ENCODE data around the gene ANP32B.
"Not testable (repeated sequence)": the region's sequence is repeated elsewhere in the genome, so short reads cannot be mapped to it uniquely, and the experiment has no call there.

The ANP32B gene

GRCh38 chr9:97963232-97963631 is 19.9 kb upstream of the ANP32B start:
- DNase-seq (ENCODE audit: low read depth) = no peak

- no peak for DNase-seq (ENCODE audit: low read depth)
Observed at GRCh38 chr9:97964901-97965300, 18.2 kb upstream of the ANP32B start.

GRCh38 chr9:97966493-97966892 is 16.6 kb upstream of the ANP32B start:
- no peak for DNase-seq (ENCODE audit: low read depth)

- DNase-seq (ENCODE audit: low read depth) = no peak
Observed at GRCh38 chr9:97969014-97969413, 14.1 kb upstream of the ANP32B start.

- DNase-seq (ENCODE audit: low read depth) = no peak
Observed at GRCh38 chr9:97970165-97970564, 13.0 kb upstream of the ANP32B start.

GRCh38 chr9:97972753-97973152 is 10.4 kb upstream of the ANP32B start:
- no peak for DNase-seq (ENCODE audit: low read depth)

GRCh38 chr9:97975376-97975775 is 7.8 kb upstream of the ANP32B start:
- DNase-seq (ENCODE audit: low read depth) = no peak

GRCh38 chr9:97976633-97977032 is 6.5 kb upstream of the ANP32B start:
- DNase-seq (ENCODE audit: low read depth) = not testable (repeated sequence)

GRCh38 chr9:97978371-97979130 is 4.6 kb upstream of the ANP32B start:
- DNase-seq (ENCODE audit: low read depth) = no peak

GRCh38 chr9:97979788-97980478 is 3.2 kb upstream of the ANP32B start:
- DNase-seq (ENCODE audit: low read depth) = no peak

- no peak for DNase-seq (ENCODE audit: low read depth)
Observed at GRCh38 chr9:97980479-97980803, 2.7 kb upstream of the ANP32B start.

GRCh38 chr9:97980918-97981845 is 2.0 kb upstream of the ANP32B start:
- DNase-seq (ENCODE audit: low read depth) = no peak

- no peak for DNase-seq (ENCODE audit: low read depth)
Observed at GRCh38 chr9:97981846-97982682, 1.1 kb upstream of the ANP32B start.

- no peak for DNase-seq (ENCODE audit: low read depth)
Observed at GRCh38 chr9:97983589-97984187, 547 bp downstream of the ANP32B start.

- no peak for DNase-seq (ENCODE audit: low read depth)
Observed at GRCh38 chr9:97984188-97985057, 1.3 kb downstream of the ANP32B start.

- DNase-seq (ENCODE audit: low read depth) = no peak
Observed at GRCh38 chr9:97985058-97985861, 2.1 kb downstream of the ANP32B start.

GRCh38 chr9:97987487-97987886 is 4.3 kb downstream of the ANP32B start:
- DNase-seq (ENCODE audit: low read depth) = no peak

- DNase-seq (ENCODE audit: low read depth) = no peak
Observed at GRCh38 chr9:97990259-97990658, 7.1 kb downstream of the ANP32B start.

GRCh38 chr9:97991818-97992217 is 8.7 kb downstream of the ANP32B start:
- DNase-seq (ENCODE audit: low read depth) = no peak

GRCh38 chr9:97992219-97992618 is 9.1 kb downstream of the ANP32B start:
- DNase-seq (ENCODE audit: low read depth) = no peak

All from GM04503 (cell line).